GM21390 (cell line): ENCODE results near the gene ADCY1.

Source experiments
- ATAC-seq: cut with Tn5 transposase; IDR thresholded peaks from one replicate; pipeline ENCODE4 v1.9.1; 2021; ENCODE audit not compliant: unreplicated experiment

Gene ADCY1

DNA sequence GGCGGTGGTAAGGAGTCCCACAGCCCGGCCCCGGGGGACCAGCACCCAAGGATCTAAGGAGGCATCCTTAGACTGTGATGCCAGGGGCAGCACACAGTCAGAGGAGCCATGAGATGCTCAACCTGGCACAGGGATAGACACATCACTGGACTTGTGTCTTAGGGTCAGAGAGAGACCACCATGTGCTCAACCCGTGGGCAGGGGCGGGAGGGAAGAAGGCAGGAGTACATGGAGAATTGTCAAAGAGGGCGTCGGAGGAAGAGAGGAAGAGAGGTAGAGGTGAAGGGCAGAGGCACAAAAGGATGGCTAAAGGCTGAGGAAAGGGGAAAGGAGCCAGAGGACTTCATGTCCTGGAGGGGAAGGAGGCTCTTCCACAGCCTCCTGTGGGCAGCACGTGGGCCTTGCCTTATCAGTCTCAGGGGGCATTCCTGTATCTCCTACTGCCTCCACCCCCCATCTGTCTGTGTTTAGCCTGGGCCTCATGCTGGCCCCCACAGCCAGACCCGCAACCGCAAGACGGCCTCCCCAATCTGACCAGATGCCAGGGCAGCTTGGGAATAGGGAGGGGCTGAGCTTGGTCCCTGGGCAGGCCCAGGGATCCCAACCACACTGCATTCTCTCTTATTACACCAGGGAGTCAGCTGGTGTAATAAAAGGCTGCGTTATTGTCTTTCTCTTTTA lies 2.2 kb downstream of the ADCY1 start:
- no peak for ATAC-seq

DNA sequence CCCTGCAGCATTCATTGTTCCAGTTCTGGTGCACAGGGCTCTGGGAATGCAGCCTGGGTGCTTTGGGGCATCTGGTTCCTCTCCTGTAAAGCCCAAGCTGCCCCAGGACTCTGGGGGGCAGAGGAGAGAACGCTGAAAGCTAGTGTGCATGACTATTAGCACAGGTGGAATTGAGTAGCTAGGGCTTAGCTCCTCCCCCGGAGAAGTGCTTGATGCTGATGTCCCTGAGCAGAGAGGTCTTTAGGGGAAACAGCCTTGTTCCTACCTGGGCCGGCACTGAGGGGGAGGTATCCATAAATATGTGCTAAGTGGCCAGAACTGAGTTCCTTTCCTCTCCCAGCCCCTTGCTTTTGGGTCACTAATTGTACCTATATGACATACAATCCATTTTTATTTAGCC lies 3.9 kb downstream of the ADCY1 start:
- no peak for ATAC-seq

DNA sequence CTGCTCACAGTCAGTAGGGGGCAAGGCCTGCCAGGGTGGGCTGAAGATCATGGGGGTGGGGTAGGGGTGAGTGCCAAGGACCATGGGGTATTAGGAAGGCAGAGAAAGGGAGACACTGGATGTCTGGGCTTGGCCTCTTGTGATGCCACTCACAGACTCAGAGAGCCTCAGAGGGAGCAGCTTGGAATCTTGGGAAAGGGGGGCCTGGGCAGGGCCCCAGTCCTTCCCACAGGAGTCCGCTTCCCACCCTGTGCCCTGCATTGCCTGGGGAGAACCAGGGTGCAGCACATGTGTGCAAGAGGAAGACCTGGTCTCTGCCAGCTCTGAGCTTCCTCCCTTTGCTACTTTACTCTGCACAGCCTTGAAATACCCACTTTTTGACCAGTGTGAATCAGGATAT lies 4.3 kb downstream of the ADCY1 start:
- ATAC-seq, result no peak

DNA sequence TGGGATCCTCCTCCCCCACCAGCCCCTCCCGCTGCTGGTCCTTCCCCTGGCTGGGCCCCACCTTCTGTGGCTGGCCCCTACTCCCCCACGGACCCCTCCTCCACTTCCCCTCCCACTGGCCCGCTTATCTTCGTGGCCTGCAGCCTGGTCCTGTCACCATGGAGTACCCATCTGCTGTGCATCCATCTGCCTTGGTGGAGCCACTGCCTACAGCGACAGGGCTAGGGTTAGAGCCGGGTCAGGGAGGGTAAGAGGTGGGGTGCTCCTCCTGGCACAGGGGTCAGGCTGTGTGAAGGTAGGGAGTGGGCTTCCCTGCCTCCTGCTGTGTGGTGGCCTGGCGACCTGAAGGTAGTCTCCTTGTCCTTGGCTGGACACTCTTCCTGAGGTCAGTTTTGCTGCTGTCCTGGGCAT lies 5.2 kb downstream of the ADCY1 start:
- ATAC-seq, result no peak

DNA sequence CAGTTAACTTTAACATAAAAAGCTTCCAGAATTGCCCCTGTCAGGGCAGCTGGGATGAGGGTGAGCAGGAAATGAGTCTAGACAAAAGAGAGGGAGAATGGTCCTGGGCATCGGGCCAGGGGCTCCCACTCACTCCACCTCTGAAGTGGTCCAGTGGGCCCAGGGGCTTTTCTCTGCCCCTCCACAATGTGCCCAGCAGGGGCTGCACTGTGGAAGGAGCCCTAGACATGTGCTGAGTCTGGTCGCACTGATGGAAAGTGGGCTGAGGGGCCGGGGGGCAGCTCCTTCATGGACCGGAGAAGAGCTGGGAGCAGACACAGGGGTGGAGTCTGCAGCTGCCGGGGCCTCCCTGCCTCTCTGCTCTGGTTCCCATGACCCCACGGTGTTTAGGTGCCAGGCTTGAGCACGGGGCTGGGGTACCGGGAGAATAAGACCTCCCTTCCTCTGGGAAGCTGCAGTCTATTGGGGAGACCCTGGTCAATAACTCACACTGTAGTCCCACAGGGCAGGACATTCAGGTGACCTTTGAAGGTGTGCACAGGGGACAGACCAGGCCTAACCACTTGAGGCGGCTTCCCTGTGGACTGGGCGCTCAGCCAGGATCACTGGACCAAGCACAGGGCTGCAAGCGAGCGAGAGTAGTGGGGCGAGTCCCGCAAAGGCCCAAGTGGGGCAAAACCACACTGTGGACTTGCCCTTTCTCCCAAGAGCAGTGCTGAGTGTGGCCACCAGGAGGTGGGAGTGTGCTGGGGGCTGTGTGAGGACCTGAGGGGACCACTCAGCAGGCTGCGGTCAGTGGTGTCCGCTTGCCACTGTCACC lies 6.1 kb downstream of the ADCY1 start:
- no peak for ATAC-seq

DNA sequence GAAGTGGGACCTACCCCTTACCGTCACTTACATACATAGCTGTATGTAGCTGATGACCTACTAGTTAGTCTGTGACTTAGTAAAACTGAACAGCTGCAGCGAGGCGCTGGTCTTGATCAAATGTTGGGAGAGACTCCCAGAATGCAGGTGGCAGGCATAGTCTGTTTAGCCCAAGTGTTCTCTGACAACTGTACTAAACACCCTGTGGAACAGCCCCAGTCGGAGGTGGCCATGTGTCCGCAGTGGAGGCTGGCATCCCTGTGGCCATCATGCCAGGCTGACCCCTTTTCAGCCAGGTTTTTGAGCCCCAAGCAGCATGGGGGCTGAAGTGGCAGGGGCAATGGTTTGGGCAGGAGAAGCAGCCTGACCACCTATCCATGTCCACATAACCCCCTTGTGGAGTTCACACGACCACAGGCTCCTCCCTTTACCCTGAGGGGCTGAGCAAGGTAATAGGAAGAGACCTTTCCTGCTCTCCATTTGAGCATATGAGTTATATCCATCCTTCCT lies 7.2 kb downstream of the ADCY1 start:
- ATAC-seq, result no peak

DNA sequence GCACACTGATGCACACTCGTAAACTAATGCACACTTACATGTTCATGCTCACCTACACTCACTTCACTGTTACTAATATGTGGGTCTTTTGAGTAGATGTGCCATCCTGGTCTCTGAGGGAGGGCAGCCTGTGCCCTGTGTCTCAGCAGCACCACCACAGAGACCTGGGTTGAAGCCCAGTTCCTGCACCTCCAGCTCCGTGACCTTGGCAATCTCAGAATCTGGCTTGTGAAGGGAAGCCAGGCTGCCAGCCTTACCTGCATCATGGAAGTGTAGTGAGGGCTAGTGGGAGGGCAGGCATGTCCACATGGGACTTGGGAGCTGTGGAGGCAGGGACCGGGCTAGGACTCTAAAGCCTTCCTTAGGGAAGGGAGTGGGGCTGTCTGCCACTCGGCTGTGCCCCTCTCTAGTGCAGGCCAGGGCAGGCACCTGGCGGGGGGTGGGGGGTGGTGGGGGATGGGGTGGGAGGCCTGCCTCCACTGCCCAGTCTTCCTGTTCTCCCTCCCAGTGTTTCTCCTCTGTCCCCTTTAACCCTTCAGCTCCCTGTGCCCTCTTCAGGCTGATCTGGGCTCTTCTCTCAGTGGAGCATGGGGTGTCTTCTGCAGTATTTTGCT lies 8.1 kb downstream of the ADCY1 start:
- no peak for ATAC-seq

DNA sequence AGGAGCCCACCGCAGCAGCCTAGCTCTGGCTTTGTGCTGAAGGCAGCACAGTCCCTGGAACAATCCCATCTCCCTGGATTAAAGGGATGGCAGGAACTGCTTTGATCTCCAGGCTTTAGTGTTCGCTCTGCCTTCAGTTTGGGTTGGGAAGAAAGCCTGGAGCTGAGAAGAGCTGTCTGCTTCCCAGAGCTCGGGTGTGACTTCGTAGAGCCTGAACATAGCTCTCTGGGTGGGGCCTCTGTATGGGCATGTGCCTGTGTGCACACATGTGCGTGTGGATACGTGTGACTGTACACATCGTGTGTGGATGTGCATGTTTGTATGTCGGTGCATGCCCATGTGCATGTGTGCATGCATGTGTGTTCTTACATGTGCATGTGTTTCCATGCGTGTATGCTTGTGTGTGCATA lies 8.7 kb downstream of the ADCY1 start:
- no peak for ATAC-seq

DNA sequence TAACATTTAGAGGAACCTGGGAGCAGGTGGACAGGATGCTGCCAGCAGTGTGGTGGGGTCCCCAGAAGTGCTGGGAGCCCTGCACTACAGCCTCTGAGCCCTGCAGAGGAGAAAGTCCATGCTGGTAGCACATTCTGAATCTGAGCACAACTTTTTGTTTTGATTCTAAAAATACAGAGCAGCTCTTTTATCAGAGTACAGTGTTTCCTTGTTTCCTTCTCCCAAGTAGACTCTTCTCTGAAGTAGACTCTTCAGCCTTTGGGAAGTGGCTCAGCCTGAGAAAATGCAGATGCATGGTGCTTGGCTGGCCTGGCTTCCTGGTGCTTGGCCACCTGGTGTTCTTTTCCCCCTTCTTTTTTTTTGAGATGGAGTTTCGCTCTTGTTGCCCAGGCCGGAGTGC lies 9.1 kb downstream of the ADCY1 start:
- ATAC-seq, result no peak

DNA sequence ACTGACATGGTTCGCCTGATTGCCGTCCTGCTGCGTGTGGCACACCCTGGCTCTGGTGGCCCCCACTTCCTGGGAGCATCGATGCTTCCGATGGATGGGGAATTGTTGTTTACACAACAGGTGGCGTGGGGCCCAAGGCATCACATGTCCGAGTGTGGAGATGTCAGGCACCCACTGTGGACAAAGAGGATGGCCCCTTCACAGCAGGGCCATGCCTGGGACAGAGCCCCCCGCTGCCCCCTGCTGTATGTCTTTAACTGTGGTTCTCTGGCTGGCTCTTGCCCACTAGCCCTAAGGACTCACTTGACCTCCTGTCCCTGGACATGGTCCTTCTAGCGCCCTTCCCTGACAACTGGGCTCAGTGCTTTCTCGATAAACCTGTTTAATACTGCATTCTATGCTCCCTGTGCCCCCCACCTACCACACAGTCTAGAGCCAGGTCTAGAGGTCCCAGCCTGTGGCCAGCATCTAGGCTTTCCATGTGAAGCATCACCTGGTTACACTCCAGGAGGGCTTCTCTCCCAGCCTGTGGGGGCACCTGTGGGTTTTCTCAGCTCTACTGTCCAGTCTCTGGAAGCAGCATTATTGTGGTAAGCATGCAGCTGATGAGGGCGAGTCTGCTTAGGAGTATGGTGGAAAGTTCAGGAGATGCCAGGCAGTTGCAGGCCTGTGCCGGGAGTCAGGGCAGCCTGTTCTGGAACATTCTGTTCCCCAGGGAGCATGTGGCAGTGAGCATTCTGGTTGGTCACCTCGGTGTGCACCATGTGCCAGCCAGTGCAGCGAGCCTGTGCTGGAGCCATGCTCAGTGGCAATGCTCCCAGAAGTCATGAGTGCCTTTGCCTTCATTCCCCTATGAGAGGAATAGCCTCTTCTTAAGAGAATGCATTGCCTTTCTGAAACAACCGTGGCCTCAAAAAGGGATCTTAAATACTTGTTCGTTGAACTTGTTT lies 10.4 kb downstream of the ADCY1 start:
- no peak for ATAC-seq

DNA sequence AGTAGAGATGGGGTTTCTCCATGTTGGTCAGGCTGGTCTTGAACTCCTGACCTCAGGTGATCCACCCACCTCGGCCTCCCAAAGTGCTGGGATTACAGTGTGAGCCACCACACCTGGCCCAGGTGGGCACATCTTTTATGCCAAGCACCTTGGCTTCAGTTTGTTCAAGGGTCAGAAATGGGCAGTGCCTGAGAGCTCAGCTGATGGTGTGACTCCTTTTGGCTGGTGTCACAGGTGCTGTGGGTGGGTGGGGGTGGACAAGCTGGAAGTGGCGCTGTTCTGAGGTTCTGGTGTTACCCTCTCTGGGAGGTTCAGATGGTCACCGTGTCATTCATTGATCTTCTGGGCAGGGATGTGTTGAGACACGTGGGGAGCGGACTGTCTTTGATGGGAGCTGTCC lies 11.5 kb downstream of the ADCY1 start:
- ATAC-seq, result no peak

DNA sequence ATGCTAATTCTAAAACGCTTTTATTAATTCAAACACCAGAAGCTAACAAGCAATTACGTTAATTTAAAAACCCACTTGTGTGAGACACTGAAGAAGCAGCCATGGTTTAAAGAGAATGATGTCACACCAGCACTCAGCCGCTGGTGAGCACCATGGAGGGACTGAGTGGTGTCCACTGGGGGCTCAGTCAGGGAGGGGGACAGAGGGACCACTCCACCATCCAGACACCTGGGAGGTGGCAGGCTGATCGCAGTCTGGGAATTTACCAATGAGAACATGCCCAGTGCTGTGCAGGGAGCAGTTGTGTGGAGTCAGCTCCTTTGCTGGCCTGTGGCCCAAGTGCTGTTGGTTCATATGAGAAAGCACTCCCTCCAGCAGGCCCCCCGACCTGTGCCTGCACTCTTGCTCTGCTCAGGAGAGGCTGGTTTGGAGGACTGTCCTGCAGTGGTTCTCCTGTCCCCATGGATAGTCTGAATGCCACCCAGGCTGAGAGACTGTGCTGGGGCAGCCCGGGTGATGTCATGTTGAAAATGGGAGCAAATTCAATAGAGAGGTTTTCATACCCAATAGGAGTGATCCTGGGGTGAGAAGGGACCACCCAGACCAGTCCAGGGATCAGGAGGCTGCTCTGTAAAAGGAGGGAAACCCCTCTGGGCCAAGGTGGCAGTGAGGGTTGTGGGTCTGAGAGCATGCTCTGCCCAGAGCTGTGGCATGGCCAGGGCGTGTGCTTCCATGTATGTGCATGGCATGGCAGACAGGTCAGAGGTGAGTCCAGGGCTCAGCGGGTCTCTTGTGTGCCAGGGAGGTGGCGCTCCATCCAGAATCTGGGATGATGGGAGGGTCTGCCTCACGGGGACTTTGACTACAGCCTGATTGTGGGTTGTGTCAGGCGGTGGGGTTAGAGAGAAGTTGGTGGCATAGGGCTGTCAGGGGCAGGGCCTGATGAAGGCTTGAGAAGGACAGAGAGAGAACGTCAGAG lies 12.7 kb downstream of the ADCY1 start:
- no peak for ATAC-seq

DNA sequence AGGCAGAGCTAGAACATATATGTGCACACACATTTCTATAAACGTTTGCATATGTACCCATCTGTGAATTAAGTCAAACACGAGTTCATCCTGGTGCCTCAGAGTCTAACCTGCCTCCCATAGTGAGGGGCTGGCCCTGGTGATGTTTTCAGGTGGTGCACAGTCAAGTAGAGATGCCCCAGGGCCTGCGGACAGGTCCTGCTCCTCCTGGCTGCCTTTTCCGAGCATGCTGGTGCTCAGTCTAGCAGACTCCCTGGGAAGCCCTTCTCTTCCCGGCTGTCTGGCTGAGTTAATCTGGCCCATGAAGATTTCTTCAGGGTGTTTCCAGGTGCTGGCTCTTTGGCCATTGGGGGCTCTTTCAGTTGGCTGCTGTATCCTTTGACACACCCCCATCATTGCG lies 14.3 kb downstream of the ADCY1 start:
- no peak for ATAC-seq

DNA sequence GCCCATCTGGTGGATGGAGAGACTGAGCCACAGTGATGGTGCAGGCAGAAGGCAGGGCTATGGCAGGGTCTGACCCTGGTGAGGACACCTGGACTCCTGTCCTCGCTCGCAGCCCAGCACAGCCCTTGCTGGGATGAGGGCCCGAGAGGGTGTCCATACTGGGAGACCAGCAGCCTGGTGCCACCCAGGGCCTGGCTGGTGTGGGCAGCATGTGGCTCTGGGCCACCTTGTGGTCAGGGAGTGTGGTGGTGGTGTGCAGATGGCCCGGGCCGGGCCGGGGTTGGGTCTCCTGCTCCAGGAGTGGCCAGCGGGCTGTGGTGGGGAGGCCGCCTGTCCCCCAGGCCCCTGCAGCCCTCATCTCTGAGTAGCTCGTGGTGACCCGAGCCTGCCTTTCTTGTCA lies 14.9 kb downstream of the ADCY1 start:
- no peak for ATAC-seq

DNA sequence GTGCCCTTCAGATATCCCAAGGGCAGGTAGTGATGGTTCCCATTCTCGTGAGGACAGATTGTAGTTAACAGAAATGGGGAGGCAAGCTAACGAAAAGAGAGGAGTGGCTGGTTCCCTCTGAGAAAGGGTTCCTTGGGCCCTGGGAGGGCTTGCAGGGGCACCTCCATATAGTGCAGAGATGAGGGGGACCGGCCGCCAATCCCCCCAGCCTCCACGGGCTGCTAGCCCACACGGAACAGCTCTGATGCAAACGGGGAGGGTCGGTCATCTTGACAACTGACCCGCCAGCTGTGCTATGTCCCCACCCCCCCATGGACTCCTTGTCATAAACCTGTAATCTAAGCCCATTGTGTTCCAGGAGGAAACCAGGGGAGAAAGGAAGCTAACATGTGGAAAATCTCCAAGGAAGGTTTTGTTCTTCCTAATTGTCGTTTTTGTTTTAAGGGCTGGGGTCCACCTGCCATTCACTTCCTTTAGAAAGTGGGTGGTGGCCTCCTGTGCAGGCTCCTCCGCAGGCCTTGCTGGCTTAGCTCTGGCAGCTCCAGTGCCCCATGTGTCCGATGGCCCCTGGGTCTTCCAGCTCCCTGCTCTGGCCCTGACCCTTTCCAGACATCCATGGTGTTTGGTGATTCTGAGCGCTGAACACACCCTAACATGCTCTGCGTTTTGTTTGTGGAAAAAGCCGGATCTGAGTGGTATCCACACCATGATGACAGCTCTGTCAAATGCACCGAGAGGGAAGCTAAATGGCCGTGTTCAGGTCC lies 15.9 kb downstream of the ADCY1 start:
- ATAC-seq, result no peak

DNA sequence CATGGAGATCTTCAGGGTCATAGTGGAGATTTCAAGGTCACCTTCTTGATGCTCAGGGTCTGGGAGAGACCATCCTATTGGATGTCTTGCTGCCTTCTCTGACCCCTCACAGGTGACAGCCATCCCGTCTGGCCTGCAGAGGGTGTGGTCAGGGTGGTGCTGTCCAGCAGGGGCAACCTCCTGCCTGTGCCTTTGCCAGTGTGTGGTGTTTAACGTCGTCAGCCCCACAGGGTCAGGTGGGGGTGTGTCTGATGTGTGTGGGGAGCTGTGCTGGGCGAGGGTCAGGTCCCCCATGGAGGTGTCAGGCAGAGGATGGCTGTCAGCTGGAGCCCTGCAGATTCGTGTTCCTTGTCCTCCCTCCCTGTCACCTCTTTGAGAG lies 16.5 kb downstream of the ADCY1 start:
- ATAC-seq, result no peak

DNA sequence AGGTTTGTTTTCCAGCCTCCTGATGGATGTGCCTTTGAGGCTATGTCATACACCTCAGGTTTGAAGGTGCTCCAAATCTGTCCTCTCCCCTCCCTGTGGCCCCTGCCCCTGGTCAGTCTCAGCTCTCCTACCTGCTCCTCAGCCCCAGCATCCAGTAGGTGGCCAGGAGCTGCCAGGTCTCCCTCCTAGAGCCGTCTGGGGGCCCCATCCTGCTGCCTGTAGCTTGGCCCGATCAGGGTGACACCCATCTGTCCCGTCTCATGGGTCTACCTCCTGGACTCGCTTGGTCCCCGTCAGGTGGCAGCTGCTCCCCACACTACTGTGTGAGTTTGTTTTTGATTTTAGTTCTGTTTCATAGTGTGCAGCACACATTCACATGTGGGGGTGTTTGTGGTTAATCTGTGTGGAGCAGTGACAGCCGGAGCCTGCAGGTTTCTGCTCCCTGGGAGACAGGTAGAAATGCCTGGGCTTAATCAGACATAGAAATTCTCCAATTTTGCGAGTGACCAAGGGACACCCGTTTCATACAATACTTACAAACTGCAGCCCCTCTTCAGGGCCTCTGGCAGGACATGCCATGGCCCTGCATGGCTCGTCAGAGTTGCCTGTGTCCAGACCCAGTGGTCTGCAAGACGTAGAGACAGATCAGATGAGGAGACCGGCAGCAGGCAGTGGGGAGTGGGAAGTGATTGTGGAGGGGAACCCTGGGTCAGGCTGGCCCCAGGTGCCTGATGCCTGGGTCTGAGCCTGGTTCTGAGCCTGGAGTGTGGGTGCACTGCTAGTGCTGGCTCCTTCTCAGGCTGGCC lies 17.1 kb downstream of the ADCY1 start:
- no peak for ATAC-seq
